ENCODE results near the gene TOE1.

TOE1 gene

DNA sequence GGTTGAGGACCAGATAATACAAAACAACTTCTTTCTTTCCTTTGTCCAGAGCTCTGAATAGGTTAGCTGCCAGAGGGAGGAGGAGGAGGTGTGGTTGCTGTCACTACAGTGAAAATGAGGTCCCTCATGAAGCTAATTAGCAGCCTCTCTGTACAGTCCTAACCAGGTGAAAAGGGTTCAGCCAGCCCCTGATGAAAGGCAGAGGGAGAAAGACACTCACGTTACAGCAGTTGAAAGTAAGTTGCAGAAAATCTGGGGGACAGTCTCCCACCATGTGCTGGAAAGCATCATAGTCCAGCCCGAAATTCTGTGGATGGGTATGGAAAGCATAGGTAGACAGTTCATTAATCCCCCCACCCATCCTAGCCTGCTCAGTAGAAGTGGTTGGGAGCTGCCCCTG lies 6.5 kb downstream of the TOE1 start:
- H3K4me3 ChIP-seq (ENCODE audit: low read depth, low read length): no peak overlapping the region
- TF ChIP-seq, protein P1, sequence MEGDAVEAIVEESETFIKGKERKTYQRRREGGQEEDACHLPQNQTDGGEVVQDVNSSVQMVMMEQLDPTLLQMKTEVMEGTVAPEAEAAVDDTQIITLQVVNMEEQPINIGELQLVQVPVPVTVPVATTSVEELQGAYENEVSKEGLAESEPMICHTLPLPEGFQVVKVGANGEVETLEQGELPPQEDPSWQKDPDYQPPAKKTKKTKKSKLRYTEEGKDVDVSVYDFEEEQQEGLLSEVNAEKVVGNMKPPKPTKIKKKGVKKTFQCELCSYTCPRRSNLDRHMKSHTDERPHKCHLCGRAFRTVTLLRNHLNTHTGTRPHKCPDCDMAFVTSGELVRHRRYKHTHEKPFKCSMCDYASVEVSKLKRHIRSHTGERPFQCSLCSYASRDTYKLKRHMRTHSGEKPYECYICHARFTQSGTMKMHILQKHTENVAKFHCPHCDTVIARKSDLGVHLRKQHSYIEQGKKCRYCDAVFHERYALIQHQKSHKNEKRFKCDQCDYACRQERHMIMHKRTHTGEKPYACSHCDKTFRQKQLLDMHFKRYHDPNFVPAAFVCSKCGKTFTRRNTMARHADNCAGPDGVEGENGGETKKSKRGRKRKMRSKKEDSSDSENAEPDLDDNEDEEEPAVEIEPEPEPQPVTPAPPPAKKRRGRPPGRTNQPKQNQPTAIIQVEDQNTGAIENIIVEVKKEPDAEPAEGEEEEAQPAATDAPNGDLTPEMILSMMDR (IDR thresholded peaks at IDR 0.05; ENCODE audit: insufficient read depth, low read depth, low read length, missing control alignments): no peak
- no peak for DNase-seq (ENCODE audit: low read depth)

DNA sequence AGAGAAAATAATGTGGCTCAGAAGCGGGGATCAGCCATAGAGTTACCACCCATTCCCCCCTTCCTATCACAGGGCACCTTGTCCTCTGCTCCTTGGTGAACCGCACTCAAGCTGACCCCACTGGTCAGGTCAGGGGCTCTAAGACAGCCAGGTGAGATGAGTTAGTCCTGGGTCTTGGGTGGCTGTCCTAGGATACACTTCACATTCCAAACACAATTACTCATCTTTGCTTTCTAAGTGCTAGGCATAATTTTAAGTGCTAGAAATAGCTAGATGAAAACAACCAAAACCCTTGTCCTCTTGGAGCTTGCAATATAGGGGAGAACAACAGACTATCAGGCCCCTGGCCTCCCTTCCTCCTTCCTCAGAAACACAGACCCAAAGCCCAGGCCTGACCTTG lies 8.1 kb downstream of the TOE1 start:
- DNase-seq (ENCODE audit: low read depth): no peak
- H3K4me3 ChIP-seq (ENCODE audit: low read depth, low read length): no peak overlapping the region
- TF ChIP-seq, protein P1 (IDR thresholded peaks at IDR 0.05; ENCODE audit: insufficient read depth, low read depth, low read length, missing control alignments): no peak

DNA sequence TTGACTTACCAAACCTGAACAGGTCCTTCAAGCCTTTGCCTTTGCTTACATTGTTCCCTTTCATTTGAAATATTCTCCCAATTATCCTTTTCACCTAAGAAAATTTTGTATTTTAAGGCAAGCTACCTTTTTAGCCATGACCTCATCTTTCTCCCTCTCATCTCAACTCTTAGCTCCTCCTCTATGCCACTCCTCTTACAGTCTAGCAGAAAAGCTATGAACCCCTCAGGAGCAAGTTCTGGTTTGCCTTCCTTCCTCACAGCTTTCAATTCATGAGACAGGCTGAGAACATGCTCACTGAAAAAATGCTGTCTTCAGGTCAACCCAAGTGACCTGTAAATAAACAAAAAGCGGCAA lies 8.6 kb downstream of the TOE1 start:
- DNase-seq (ENCODE audit: low read depth): no peak
- TF ChIP-seq, protein P1 (IDR thresholded peaks at IDR 0.05; ENCODE audit: insufficient read depth, low read depth, low read length, missing control alignments): no peak

DNA sequence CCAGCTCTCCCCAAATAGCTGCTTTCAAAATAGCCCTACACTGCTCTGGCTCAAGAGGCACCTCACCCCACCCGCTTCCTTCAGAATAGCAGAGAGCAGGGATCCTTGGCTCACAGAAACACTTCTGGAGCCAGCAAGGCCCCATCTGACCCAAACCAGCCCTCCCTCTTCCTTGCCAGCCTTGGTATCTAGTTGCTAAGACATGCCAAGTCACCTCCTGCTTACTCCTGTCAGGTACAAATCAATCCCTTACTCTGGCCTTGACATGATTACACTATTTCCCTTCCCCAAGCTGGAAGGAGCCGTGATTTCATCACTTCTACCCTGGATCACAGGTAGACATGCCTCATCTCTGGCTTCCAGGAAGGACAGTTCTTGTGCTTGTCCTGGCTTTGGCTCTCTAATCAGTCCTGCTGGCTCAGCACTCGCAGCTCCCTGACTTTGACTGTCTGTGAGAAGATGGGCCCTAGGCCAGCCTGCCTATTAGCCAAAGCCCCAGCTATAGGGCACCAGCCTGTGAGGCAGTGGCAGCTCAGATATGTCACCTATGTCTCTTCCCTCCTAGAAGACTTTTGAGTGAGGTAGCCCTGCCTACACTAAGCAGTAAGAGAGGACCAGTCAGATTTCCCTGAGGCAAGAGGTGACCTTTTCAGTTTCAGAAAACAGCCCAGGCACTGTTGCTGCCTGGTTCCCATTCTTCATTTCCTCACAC lies 9.2 kb downstream of the TOE1 start:
- H3K4me3 ChIP-seq (ENCODE audit: low read depth, low read length): no peak overlapping the region
- no peak for DNase-seq (ENCODE audit: low read depth)
- TF ChIP-seq, protein P1 (IDR thresholded peaks at IDR 0.05; ENCODE audit: insufficient read depth, low read depth, low read length, missing control alignments): no peak

More for the DNA sequence above, 8.6 kb downstream of the TOE1 start:
- no peak overlapping the region for H3K4me3 ChIP-seq (ENCODE audit: low read depth, low read length)

DNA sequence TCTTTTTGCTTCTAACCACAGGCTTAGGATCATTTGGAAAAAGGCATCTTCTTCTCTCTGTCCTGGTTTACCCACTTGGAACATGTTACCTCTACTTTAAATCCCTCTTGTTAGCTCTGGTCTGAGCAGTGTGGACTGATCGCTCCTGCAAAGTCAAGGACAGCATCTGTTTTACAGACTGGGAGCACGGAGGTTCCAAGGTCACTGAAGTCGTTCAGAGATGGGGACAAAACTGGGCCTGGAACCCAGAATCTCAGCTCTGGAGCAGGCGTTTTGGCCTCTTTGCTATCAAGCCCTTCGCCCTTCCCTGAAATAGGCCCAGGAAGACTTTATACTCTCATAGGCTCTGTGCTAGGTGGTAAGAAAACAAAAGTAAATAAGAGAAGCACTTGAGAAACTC lies 11.5 kb downstream of the TOE1 start:
- DNase-seq (ENCODE audit: low read depth): no peak

DNA sequence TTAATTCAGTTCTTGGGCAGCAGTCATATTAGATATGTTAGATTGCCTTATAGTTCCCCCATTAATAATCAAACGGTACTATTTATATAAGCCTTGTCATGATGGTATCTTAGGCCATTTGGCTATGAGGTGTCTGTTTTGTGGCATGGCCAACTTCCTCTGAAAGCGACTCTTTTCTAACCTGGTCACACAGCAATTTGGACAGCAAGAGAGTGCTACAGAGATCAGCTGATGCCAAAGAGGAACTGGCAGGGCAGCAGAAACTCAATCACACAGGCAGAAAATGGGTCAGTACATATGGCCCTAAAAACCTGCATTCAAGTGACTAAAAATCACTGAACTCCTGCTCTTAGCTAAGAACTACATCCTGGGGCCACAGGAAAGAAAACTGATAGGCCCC lies 13.7 kb downstream of the TOE1 start:
- TF ChIP-seq, protein P1 (IDR thresholded peaks at IDR 0.05; ENCODE audit: insufficient read depth, low read depth, low read length, missing control alignments): no peak
- DNase-seq (ENCODE audit: low read depth): no peak
- H3K4me3 ChIP-seq (ENCODE audit: low read depth, low read length): no peak overlapping the region

More for the DNA sequence above, 11.5 kb downstream of the TOE1 start:
- TF ChIP-seq, protein P1 (IDR thresholded peaks at IDR 0.05; ENCODE audit: insufficient read depth, low read depth, low read length, missing control alignments): no peak
- H3K4me3 ChIP-seq (ENCODE audit: low read depth, low read length): no peak overlapping the region

DNA sequence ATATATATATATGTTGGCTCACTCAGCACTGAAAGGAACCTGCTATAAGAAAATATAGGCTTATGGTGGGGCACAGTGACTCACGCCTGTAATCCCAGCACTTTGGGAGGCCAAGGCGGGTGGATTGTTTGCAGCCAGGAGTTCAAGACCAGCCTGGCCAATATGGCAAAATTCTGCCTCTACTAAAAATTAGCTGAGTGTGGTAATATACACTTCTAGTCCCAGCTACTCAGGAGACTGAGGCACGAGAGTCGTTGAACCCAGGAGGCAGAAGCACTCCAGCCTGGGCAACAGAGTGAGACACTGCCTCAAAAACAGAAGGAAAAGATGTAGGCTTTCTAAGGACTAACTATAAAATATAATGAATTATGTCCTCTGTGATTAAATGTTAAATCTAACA lies 14.9 kb downstream of the TOE1 start:
- DNase-seq (ENCODE audit: low read depth): no peak
- H3K4me3 ChIP-seq (ENCODE audit: low read depth, low read length): no peak overlapping the region
- TF ChIP-seq, protein P1 (IDR thresholded peaks at IDR 0.05; ENCODE audit: insufficient read depth, low read depth, low read length, missing control alignments): no peak

Data from GM12865 (cell line).